KBM-7 (cell line): ENCODE data around the gene WRAP73.

Source experiments
- DNase-seq: peaks from one replicate; pipeline ENCODE4 v3.0.0-alpha.2; 2015
- in situ Hi-C: fragments of 300-500 bp; cut with MboI; formaldehyde crosslinking; loops from 2 replicates; pipeline ENCODE4 v1.14.3; 2020; ENCODE audit warnings: low sequenced_read_pairs, low pct_unique_long_range_greater_than_20kb, mixed read lengths

Gene WRAP73

DNA sequence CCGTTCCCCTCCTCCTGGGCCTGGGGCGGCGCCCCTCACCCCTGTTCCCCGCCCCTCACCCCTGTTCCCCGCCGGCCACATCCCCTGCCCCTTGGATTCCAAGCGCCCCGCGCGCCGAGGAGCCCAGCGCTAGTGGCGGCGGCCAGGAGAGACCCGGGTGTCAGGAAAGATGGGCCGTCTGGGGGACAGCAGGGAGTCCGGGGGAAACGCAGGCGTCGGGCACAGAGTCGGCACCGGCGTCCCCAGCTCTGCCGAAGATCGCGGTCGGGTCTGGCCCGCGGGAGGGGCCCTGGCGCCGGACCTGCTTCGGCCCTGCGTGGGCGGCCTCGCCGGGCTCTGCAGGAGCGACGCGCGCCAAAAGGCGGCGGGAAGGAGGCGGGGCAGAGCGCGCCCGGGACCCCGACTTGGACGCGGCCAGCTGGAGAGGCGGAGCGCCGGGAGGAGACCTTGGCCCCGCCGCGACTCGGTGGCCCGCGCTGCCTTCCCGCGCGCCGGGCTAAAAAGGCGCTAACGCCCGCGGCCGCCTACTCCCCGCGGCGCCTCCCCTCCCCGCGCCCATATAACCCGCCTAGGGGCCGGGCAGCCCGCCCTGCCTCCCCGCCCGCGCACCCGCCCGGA lies 2.1 kb upstream of the WRAP73 start, which contains the start of gene TP73:
TP73 (plus strand) TSS at position 587 of the 618 bp plus-strand sequence. CDS start 29,850 bp downstream, outside the sequence.
- DNase-seq, result no peak
- in situ Hi-C loops, result no loop called here

DNA sequence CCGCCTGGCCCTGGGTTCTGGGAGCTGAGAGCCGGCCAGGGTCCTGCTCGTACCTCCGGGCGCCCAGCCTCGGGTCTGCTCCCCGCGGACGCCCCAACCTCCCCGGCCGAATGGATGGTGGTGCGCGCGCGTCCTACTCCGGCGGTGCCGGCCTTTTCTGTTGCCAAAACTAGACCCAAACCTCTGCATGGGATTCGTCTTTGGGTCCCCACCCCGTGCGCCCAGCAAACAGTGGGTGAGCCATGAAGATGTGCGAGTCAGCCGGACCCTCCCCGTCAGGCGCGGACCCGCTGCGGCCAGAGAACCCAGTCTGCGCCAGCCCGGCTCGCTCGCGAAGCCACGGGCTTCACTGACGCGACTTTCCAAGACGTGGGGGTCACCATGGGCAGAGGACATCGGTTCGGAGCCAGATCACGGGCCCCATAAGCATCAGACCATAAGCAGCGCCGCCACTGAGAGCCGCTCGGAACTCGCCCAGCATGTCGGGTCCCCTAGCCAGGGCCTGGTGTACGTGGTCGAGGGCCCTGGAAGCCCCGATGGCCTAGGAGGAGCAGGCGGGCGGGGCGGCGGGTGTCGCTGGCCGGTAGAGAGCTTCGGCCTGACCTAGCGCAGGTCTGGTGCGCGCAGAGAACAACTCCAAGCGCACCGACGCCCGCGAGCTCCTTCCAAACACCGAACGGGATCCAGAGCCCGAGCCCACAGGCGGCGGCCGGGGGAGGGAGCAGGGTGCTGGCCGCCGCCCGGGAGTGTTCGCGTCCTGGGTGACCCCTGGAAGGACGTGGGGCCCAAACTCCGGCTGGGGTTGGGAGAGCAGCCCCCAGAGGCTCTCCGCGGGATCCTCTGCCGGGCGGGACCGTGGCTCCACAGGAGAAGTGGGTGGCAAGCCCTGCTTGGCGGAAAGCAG lies 1.4 kb upstream of the WRAP73 start:
- no peak for DNase-seq

DNA sequence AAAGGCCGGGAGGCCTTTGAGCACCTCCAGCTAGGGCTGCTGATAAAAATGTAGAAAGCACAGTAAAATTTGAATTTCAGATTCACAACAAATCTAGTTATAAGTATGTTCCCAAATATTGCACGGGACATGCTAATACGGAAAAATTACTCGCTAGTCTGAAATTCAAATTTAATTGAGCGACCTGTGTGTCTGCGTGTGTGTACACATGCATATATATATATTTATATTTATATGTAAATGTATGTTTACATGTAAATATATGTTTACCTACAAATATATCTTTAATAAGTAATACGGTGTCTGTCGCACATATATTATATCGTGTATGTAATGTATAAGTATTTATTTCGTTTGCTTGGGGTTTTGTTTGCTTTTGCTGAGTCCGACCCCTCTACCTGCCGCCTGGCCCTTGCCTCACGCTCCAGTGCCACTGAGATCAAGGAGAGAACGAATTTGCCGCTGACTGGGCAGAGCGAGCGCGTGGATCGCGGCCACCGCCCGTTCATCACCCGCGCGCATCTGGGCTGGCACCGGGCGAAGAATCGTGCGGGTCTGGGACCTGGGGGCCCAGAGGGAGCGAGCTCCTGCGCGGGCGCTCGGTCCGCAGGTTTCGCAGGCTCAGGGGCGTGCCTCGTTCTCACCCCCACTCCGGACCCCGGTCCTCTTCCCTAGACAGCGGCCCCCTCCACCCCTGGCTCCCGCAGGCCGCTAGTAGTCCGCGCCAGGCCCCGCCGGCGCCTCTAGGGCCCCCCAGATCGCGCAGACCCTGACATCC lies 534 bp upstream of the WRAP73 start:
- in situ Hi-C loops, result no loop called here
- no peak for DNase-seq

More for the DNA sequence above, 1.4 kb upstream of the WRAP73 start:
- in situ Hi-C loops, result no loop called here

DNA sequence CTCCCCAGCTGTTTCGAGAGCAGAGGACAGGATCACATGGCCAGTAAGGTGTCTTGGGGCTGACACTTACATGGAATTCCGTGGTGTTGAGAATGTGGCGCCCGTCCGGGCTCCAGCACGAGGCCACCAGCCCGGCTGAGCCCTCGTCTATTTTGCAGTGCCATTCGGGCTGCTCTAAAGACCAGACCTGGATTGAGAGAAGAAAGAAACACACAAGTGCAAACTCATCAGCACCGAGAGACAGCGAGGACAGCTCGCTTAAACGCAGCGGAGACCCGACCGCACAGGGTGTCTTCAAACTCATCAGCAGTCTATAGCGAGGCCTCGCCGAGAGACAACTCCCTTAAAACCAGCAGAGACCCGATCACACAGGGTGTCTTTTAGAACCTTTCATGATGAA lies 3.3 kb downstream of the WRAP73 start:
- in situ Hi-C loops, result no loop called here
- DNase-seq, result no peak

DNA sequence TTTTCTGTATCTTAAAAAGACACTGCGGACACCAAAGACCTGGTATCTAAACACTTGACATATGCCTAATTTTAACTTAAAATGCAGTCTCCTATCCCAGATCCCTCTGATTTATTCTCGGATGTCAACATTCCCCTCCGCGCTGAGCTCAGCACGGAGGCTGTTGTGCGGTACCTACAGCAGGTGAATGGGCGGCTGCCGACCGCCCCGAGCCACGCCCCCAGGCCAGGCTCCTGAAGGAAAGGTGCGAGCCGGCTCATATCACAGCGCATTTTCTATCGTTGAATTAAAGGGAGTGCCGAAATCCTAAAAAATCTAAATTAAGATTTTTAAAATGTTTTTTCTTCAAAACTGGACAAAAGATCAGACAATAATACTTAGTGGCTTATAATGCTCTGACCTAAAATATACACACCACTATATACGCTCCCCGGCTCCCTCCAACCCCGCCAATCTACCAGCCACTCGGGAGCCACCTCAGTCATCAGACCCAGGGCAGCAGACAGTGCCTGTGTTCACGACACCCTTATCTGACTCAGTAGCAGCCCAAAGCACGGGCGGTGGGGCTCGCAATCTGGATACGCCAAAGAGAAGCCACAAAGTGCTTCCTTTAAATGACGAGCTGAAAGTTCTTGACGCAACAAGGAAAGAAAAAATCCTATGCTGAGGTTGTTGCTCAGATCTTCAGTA lies 4.1 kb downstream of the WRAP73 start:
- in situ Hi-C loops, result no loop called here

DNA sequence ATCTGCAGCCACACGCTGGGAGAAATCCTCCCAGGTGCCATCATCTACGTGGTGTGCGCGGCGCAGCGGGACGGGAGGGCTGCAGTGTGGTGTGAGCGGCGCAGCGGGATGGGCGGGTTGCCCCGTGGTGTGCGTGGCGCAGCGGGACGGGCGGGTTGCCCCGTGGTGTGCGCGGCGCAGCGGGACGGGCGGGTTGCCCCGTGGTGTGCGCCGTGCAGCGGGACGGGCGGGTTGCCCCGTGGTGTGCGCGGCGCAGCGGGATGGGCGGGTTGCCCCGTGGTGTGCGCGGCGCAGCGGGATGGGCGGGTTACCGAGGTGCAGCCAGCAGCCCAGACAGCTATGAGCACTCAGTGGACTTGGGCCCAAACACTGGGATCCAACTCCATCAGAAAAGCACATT lies 4.7 kb downstream of the WRAP73 start:
- in situ Hi-C loops, result no loop called here
- no peak for DNase-seq

More for the DNA sequence above, 4.1 kb downstream of the WRAP73 start:
- DNase-seq, result no peak

DNA sequence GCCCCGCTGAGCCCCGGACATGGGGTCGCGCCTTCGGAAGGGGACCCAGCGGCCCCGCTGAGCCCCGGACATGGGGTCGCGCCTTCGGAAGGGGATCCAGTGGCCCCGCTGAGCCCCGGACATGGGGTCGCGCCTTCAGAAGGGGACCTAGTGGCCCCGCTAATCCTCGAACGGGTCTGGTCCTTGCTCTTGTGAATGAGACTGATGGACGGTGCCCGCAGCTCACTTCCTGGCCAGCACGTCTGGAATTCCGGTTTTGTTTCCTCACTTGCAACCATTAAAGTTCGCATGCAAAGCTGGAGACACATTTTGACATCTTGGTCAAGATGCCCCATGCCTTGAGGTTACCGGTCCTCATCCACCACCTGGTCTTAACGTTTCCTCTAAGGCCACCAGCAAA lies 5.6 kb downstream of the WRAP73 start:
- in situ Hi-C loops, result no loop called here

DNA sequence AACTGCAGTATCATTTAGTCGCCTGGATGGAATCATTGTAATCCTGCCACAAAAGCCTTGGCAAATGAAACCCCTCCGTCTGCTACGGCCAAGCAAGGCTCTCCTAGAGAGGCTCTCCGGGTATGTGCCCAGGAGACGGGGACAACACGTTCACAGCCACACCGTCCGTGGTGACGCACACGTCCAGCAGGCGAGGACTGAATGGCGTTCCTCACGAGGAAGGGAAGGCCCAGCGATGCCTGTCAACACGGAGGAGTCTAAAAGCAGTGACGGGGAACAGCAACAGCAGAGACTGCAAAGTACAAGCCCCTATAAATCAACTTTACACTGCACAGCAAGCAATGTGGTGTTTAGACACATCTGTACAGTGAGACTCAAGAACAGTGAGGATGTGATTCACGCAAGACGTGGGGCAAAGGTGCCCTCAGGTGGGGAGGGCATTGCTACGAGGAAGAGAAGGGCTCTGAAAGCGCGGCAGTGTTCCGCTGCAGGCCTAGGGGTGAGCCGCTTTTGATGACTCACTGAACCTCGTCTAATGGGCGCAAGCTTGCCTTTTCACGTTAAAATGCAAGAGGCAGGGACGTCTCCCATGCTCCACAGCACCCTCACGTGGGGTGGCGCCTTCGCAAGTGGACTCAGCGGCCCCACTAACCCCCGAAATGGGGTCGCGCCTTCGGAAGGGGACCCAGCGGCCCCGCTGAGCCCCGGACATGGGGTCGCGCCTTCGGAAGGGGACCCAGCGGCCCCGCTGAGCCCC lies 6.8 kb downstream of the WRAP73 start:
- in situ Hi-C loops, result no loop called here
- DNase-seq, result no peak

More for the DNA sequence above, 5.6 kb downstream of the WRAP73 start:
- DNase-seq, result no peak

DNA sequence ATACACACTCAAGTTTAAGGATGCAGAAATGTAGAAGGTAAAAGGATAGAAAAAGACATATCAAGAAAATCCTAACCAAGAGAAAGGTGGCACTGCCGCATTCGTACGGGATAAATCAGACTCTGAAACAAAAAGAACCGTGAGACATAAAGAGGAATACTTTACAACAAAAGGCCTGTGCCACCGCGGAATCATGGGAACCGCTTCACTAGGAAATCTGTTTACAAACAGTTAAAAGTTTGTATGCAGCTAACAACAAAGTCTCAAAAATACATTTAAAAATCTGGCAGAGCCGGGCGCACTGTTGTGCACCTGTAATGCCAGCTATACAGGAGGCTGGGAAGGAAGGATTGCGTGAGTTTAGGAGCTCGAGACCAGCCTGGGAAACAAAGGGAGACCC lies 8.1 kb downstream of the WRAP73 start:
- in situ Hi-C loops, result no loop called here
- DNase-seq, result no peak

DNA sequence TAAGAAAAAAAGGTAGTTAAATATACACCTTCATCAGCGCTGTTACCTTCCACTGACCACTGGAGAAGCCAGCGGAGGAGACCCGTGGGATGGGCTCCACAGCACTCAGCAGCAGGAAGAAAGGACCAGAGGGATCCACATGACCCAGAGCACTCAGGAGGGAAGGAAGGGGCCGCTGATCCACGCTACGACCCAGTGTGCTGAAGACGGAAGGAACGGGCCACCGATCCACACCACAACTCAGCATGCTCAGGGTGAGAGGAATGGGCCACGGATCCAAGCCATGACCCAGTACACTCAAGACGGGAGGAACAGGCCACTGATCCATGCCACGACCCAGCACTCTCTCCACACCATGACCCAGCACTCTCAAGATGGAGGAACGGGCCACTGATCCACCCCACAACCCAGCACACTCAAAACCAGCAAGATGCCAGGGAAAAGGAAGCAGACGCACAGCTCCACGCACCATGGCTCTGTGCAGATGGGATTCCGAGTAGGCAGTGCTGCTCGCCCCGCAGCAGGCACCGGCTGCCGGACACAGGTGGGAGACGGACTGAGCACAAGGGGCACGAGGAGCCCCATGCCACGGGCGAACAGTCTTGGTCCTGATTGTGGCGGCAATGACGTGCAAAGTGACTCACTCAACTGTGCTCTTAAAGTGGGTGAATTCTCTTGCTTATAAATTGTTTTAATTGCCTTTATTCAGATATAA lies 8.7 kb downstream of the WRAP73 start:
- no peak for DNase-seq
- in situ Hi-C loops, result no loop called here

DNA sequence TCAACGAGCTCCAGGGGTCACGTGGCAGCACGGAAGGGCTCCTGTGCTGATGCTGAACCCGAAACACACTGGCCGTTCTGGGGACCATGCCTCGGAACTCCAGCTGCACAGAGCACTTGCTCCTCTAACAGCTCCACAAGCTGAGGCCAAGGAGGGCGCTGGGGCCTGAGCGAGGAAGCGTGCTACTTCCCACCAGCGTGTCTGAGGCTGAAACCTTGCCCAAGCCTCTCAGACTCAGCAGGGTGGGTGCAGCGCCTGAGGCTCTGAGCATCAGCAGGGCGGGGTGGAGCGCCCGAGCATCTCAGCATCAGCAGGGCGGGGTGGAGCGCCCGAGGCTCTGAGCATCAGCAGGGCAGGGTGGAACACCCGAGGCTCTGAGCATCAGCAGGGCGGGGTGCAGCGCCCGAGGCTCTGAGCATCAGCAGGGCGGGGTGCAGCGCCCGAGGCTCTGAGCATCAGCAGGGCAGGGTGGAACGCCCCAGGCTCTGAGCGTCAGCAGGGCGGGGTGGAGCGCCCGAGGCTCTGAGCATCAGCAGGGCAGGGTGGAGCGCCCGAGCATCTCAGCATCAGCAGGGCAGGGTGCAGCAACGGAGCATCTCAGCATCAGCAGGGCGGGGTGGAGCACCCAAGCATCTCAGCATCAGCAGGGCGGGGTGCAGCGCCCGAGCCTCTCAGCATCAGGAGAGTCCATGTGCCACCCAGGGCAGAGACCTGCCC lies 9.6 kb downstream of the WRAP73 start:
- in situ Hi-C loops, result no loop called here
- no peak for DNase-seq

DNA sequence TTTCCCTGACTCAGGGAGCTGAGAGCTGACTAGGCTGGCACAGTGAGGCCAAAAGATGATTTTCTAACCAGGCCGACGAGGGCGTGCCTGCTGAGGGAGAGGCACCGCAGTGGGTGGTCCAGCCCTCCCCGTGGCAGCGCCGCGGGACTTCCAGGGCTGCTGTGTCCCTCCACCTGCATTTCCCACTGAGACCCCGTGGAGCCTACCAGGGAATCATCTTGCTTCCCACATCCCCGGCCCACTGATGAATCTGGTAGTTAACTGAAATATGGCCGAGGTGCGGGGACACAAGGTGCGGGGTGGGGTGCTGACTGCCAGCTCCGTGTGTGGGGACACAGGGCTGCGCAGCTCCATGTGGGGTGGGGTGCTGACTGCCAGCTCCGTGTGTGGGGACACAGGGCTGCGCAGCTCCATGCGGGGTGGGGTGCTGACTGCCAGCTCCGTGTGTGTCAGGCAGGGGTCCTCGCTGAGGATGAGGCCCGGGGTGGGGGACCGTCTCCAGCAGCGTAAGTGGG lies 10.4 kb downstream of the WRAP73 start:
- in situ Hi-C loops, result no loop called here
- no peak for DNase-seq

DNA sequence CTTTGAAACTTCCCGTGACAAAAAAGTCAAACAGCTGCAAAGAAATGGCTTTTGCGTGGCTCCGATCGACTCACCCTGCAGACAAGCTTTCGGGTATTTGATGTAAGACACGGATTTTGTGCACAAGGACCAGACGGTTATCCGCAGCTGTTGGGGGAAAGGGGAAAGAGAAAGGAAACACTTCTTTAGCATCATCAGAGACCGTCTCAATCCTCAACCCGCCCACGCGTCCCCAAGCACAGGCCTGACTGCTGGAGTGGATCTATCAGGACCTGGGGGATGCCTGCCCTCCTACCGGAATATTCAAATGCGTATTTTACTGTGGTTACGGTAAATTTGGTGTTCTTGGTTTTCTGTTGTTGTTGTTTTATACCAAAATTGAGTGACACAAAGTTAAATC lies 11.2 kb downstream of the WRAP73 start:
- no peak for DNase-seq
- in situ Hi-C loops, result no loop called here

DNA sequence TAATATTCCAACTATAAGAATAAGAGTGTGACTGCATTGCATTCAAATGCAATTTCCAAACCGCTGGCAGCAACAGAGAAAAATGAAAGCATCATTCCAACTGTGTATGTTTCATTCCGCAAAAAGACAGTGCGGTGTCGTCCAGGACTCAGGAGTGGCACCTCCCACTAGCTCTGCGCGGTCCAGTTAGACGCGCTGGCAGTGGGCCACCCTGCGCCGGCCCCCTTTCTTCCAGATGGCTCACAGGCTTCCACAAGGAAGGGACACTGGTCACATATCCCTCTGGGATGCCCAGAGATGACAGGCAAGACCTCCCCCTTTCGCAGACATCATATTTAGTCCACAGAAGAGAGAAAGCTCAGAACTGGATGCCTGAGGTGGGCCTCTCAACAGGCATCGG lies 11.9 kb downstream of the WRAP73 start:
- DNase-seq, result no peak
- in situ Hi-C loops, result no loop called here

DNA sequence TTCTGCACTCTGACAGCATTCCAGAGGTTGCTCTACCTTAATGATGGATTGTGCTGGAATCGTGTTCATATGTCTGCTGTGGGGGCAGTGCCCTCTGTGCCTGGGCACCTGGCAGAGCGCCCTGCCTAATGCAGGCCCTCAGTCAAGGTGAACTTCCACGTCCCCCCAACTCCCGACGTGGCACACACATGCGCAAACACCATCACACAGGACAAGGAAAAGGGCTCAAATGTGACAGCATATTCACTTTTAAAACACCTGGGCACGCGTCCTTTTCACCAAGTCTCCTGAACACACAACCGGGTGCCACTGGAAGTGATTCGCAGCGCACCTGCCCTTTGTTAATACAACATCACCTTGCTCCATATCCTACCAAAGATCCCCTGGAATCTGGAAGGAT lies 13.4 kb downstream of the WRAP73 start:
- no peak for DNase-seq
- in situ Hi-C loops, result no loop called here

DNA sequence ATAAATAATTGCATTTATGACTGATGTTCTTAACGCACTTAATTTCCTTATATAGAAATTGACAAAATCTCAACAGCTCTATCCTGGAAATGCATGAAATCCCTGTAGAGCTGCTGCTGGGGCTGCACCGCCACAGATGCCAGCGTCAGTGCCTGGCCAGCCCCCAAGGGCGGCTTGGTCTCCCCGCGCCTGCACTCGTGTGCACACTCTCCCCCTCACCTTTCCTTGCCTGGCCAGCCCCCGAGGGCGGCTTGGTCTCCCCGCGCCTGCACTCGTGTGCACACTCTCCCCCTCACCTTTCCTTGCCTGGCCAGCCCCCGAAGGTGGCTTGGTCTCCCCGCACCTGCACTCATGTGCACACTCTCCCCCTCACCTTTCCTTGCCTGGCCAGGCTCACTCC lies 13.8 kb downstream of the WRAP73 start:
- DNase-seq, result no peak
- in situ Hi-C loops, result no loop called here

DNA sequence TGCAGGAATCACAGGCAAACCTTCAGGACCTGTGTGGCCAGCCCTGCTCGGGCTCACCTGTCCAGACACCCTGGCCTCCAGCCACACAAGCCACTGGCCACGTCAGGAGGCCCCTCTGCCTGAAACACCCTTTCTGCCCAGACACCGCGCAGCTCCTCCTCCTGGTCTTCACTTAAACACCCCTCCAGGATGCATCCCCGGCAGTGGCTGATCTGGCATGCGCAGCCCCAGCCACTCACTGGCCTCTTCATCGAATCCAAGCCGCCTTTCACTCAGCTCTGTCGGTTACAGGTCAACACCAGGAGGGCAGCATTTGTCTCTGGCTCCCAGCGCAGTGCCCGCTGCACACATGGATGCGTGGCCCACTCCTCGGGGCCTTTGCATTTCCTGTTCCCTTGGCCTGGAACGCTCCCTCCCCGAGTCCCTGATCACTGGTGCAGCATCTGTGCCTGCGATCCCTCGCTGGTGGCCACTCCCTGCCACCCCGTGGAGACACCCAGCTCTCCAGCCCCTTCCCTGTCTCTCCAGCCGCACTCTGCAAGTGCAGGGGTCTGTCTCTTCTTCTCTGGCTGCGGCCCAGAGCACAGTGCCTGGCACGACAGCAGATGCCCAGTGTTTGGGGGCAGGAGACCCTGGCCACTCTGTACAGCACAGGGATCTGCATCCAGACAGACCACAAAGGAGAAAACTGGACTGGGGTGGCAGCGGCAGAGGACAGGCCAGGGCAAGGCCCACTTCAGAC lies 15.7 kb downstream of the WRAP73 start:
- no peak for DNase-seq
- in situ Hi-C loops, result no loop called here
